K562 (cell line): ENCODE results near the gene PCNX2. TPM values are rescaled to one million over a fixed set of nuclear protein-coding genes. Genes with fewer than 3 reads are reported as not detected.

ENCODE experiments used
- ATAC-seq: fragments of 200-7000 bp; cut with Tn5 transposase; 3 replicates; pipeline ENCODE4 v1.9.1; 2020; ENCODE audit warnings: moderate library complexity
- BruUV-seq: library from RNA; stranded (reverse); fragments of 400-500 nt; replicated peaks from 2 replicates; lab custom pipeline; 2021; lab: Mats Ljungman, UMichigan
- CTCF ChIA-PET: fragments of 300-600 bp; formaldehyde crosslinking; extraction: SDS; loops from one replicate; lab custom pipeline; 2021; ENCODE audit warnings: low intra/inter-chr PET ratio; lab: Yijun Ruan, JAX
- POLR2A ChIA-PET: fragments of 300-600, 350-650 bp; sonication (Branson Sonifier 250); formaldehyde crosslinking; extraction: SDS; loops from one replicate; lab custom pipeline; 2021; ENCODE audit warnings: antibody characterized with exemption, inconsistent platforms; lab: Yijun Ruan, JAX
- DNase-seq, 4 experiments: peaks; one replicate each; pipeline versions ENCODE4 v3.0.0 to v3.0.0-alpha.2; 2011 to 2018; ENCODE audit warnings: low spot score in 3 of 4, mixed read lengths in 3 of 4; ENCODE audit errors: extremely low read depth in 1 of 4
- FAIRE-seq: peaks from 2 replicates; lab custom pipeline; 2011; peaks lifted over from hg19 to GRCh38; lab: Jason Lieb, UNC
- H2AFZ ChIP-seq: 2 replicates; pipeline ENCODE4 v1.6.0; 2011; ENCODE audit warnings: low read depth, low read length, control low read depth, inconsistent platforms
- H3K27ac ChIP-seq: fragments of 200-600 bp; 3 replicates; pipeline ENCODE4 v1.8.0; 2011; ENCODE audit warnings: low read depth, mild to moderate bottlenecking, control low read depth, inconsistent platforms, low read length, moderate library complexity, mixed read lengths; ENCODE audit errors: extremely low read depth
- H3K27me3 ChIP-seq, 2 experiments: fragments of 300-600 bp in 1 of 2; 2 replicates in 1 of 2; 3 replicates in 1 of 2; pipeline versions ENCODE4 v1.6.0 to v1.8.0; 2011; ENCODE audit warnings: inconsistent platforms in 2 of 2, low read length in 2 of 2, mild to moderate bottlenecking in 1 of 2, mixed read lengths in 1 of 2, moderate library complexity in 1 of 2; ENCODE audit not compliant: control insufficient read depth in 2 of 2, insufficient read depth in 2 of 2
- H3K36me3 ChIP-seq: fragments of 300-600 bp; 3 replicates; pipeline ENCODE4 v1.8.0; 2011; ENCODE audit warnings: mild to moderate bottlenecking, low read length, inconsistent platforms; ENCODE audit not compliant: control insufficient read depth, insufficient read depth
- H3K4me1 ChIP-seq, 2 experiments: fragments of 200-600 bp in 1 of 2; replicated peaks in 1 of 2; 2 replicates in 1 of 2; 3 replicates in 1 of 2; pipeline versions ENCODE4 v1.5.1 to v1.8.0; 2011; ENCODE audit warnings: inconsistent platforms in 2 of 2, low read length in 2 of 2, mild to moderate bottlenecking in 1 of 2, mixed read lengths in 1 of 2, moderate library complexity in 1 of 2; ENCODE audit not compliant: control insufficient read depth in 2 of 2, insufficient read depth in 2 of 2
- H3K4me2 ChIP-seq: 2 replicates; pipeline ENCODE4 v1.6.1; 2011; ENCODE audit warnings: low read length, control low read depth, inconsistent platforms, mixed read lengths; ENCODE audit not compliant: insufficient read depth
- H3K4me3 ChIP-seq: fragments of 200-600 bp; sonication (generic), shearing (Covaris generic); 2 replicates; pipeline ENCODE4 v1.5.1; 2016; ENCODE audit warnings: control low read depth, inconsistent platforms
- H3K79me2 ChIP-seq: fragments of 200-600 bp; 3 replicates; pipeline ENCODE4 v1.8.0; 2011; ENCODE audit warnings: low read length, inconsistent platforms; ENCODE audit not compliant: control insufficient read depth, insufficient read depth
- H3K9ac ChIP-seq, 2 experiments: 2 replicates each; pipeline versions ENCODE4 v1.6.0 to v1.6.1; 2011; ENCODE audit warnings: low read depth in 2 of 2, low read length in 2 of 2, control low read depth in 1 of 2, inconsistent platforms in 1 of 2, mild to moderate bottlenecking in 1 of 2, mixed read lengths in 1 of 2; ENCODE audit not compliant: insufficient read depth in 1 of 2
- H3K9me1 ChIP-seq: one replicate; pipeline ENCODE4 v1.6.0; 2011; ENCODE audit warnings: inconsistent platforms, mild to moderate bottlenecking, low read length, moderate library complexity; ENCODE audit not compliant: control insufficient read depth, insufficient read depth
- H3K9me3 ChIP-seq: replicated peaks from 2 replicates; pipeline ENCODE4 v1.5.1; 2011; ENCODE audit warnings: low read depth, low read length, inconsistent platforms; ENCODE audit not compliant: control insufficient read depth, insufficient read depth
- H4K20me1 ChIP-seq: replicated peaks from 2 replicates; pipeline ENCODE4 v1.6.1; 2011; ENCODE audit warnings: low read length, inconsistent platforms, mixed read lengths; ENCODE audit not compliant: control insufficient read depth, insufficient read depth
- AFF4 ChIP-seq: sonication (generic); formaldehyde crosslinking; IDR thresholded peaks from 2 replicates; pipeline ENCODE4 v1.8.0; 2023; ENCODE audit warnings: mild to moderate bottlenecking, missing genetic modification reagents
- CREB3L1 ChIP-seq: fragments of 450-650 bp; IDR thresholded peaks from 2 replicates; pipeline ENCODE4 v1.6.1; 2014; ENCODE audit warnings: low read depth, mild to moderate bottlenecking, moderate library complexity, borderline replicate concordance
- FOXA1 ChIP-seq: fragments of 450-650 bp; IDR thresholded peaks from 2 replicates; pipeline ENCODE4 v1.6.1; 2016; ENCODE audit warnings: mild to moderate bottlenecking, borderline replicate concordance
- ILK ChIP-seq: fragments of 450-650 bp; IDR thresholded peaks from 2 replicates; pipeline ENCODE4 v1.6.1; 2016; ENCODE audit warnings: missing genetic modification characterization, low read depth, mild to moderate bottlenecking, missing compliant biosample characterization, moderate library complexity, borderline replicate concordance
- MAFG ChIP-seq: fragments of 450-650 bp; conservative IDR thresholded peaks from 2 replicates; pipeline ENCODE4 v1.6.1; 2016; ENCODE audit warnings: missing genetic modification characterization, missing compliant biosample characterization
- NFATC3 ChIP-seq: fragments of 450-650 bp; IDR thresholded peaks from 2 replicates; pipeline ENCODE4 v1.6.1; 2017; ENCODE audit warnings: mild to moderate bottlenecking
- PHF8 ChIP-seq: fragments of 200-600 bp; sonication (generic); IDR thresholded peaks from 2 replicates; pipeline ENCODE4 v1.6.1; 2012; ENCODE audit warnings: mixed run types, mild to moderate bottlenecking, inconsistent platforms, low read length, moderate library complexity, borderline replicate concordance
- PTTG1 ChIP-seq: fragments of 450-650 bp; IDR thresholded peaks from 2 replicates; pipeline ENCODE4 v1.6.1; 2016; ENCODE audit warnings: low read depth, mild to moderate bottlenecking, missing genetic modification characterization, missing compliant biosample characterization
- RREB1 ChIP-seq: fragments of 250-450 bp; sonication (Bioruptor Pico); IDR thresholded peaks from 2 replicates; pipeline ENCODE4 v1.4.0; 2020
- ZNF175 ChIP-seq: fragments of 200-800 bp; sonication (Bioruptor generic); IDR thresholded peaks from 2 replicates; pipeline ENCODE4 v1.6.1; 2016; ENCODE audit warnings: low read depth, mild to moderate bottlenecking, missing genetic modification characterization, missing compliant biosample characterization
- ZNF436 ChIP-seq: fragments of 250-450, 450-650 bp; sonication (Bioruptor Pico); formaldehyde crosslinking; IDR thresholded peaks from 2 replicates; pipeline ENCODE4 v1.7.0; 2020; ENCODE audit warnings: mild to moderate bottlenecking
- ZZZ3 ChIP-seq: fragments of 450-650 bp; IDR thresholded peaks from 2 replicates; pipeline ENCODE4 v1.6.1; 2016; ENCODE audit warnings: antibody characterized with exemption, mild to moderate bottlenecking, moderate library complexity
- WGBS: fragments of 100-300 bp; shearing (Covaris generic); methylation state at CpG from one replicate; pipeline ENCODE4 v1.1.6; 2016; ENCODE audit warnings: low coverage, mixed read lengths; ENCODE audit not compliant: insufficient coverage; ENCODE audit errors: missing lambda C conversion rate; 5-methylcytosine and 5-hydroxymethylcytosine counted together
- in situ Hi-C: fragments of 300-500 bp; cut with MboI; formaldehyde crosslinking; loops from 4 replicates; pipeline ENCODE4 v1.15.0; 2018; ENCODE audit warnings: inconsistent platforms, mixed read lengths
- intact Hi-C: fragments of 100-400 bp; cut with micrococcal nuclease; formaldehyde crosslinking; loops from 2 replicates; pipeline ENCODE4 v1.14.2; 2022
- polyA plus RNA-seq, 8 experiments: library from polyadenylated mRNA; depleted of rRNA in 4 of 8; stranded (reverse) in 5 of 8; unstranded in 3 of 8; fragments of >200 nt; fragmentation: Nextera tagmentation in 2 of 8; fragmentation: Illumina TruSeq in 1 of 8; extraction: Ambion mirVana in 2 of 8; extraction: Trizol in 1 of 8; gene quantifications; 2 replicates each; pipeline versions ENCODE4 v1.2.1 to v1.2.3, GENCODE V29; 2011 to 2014; ENCODE audit warnings: inconsistent platforms in 1 of 8, missing spikeins in 1 of 8
- total RNA-seq, 7 experiments: library from RNA; depleted of rRNA in 6 of 7; stranded (reverse); fragments of >200 nt in 6 of 7; fragmentation: Illumina TruSeq in 2 of 7; extraction: Trizol in 2 of 7; gene quantifications; 2 replicates each; pipeline versions ENCODE4 v1.2.1 to v1.2.3, GENCODE V29; 2011 to 2021; ENCODE audit warnings: low replicate concordance in 1 of 7

Gene PCNX2
- total and polyA plus RNA-seq, 9 of the 15 experiments (the other 6 are each of a cell fraction or from before 2014, with no cell fraction given), result 0.07 to 0.33 TPM; not detected in 7

GRCh38 chr1:233182587-233182986 is 112.9 kb downstream of the PCNX2 start:
- Histone ChIP-seq H2AFZ (no peak overlapping the region), H3K9me3 (no peaks in the 10 kb centered on the region), H3K4me1 (no peaks in the 10 kb centered on the region), H3K27ac (no peak overlapping the region), H3K79me2 (no peaks in the 10 kb centered on the region), H3K4me2 (no peak overlapping the region), H3K27me3 (no peaks in the 10 kb centered on the region), H3K9ac (no peak overlapping the region), H3K9me1 (no peaks in the 10 kb centered on the region), H4K20me1 (no peaks in the 10 kb centered on the region), H3K4me3 (no peak overlapping the region), H3K36me3 (no peaks in the 10 kb centered on the region)
- in situ Hi-C loops, result no loop called here
- FAIRE-seq (no peak), ATAC-seq (no peak), DNase-seq (no peak)
- intact Hi-C loops, result no loop called here
- no TSS peak for BruUV-seq
- ChIA-PET CTCF (no interaction called here), POLR2A (no interaction called here)
- 0% methylated on average over 2 of the region's 2 CpGs for WGBS
- TF ChIP-seq RREB1 (CRISPR knock-in tag), result no peak
- TF ChIP-seq NFATC3, result no peak
- no peak for TF ChIP-seq FOXA1
- no peak for TF ChIP-seq CREB3L1
- TF ChIP-seq ZZZ3, result no peak
- no peak for TF ChIP-seq PTTG1 (tag)
- no peak for TF ChIP-seq AFF4 (CRISPR knock-in tag)
- no peak for TF ChIP-seq ZNF436 (CRISPR knock-in tag)
- no peak for TF ChIP-seq ILK (tag)
- TF ChIP-seq MAFG, result no peak
- no peak for TF ChIP-seq ZNF175
- TF ChIP-seq PHF8, result no peak
